NOMO-1 treated with dmso at 0.1 percent for 144 hours (cell line): ENCODE measurements around the gene SPC25.
"Not testable (repeated sequence)": the region's sequence is repeated elsewhere in the genome, so short reads cannot be mapped to it uniquely, and the experiment has no call there.

Experiments used
- DNase-seq: peaks from one replicate; lab custom pipeline; 2025; ENCODE audit not compliant: unreplicated experiment; lab: John Stamatoyannopoulos, UW

The SPC25 gene

GRCh38 chr2:168903888-168904287 lies 13.7 kb upstream of the SPC25 start:
- no peak for DNase-seq

- no peak for DNase-seq
Observed at GRCh38 chr2:168901003-168901402, 10.8 kb upstream of the SPC25 start, which contains the start of gene G6PC2. Gene G6PC2 (plus strand): TSS chr2:168901291. CDS start chr2:168901332, 41 bp downstream.

DNA sequence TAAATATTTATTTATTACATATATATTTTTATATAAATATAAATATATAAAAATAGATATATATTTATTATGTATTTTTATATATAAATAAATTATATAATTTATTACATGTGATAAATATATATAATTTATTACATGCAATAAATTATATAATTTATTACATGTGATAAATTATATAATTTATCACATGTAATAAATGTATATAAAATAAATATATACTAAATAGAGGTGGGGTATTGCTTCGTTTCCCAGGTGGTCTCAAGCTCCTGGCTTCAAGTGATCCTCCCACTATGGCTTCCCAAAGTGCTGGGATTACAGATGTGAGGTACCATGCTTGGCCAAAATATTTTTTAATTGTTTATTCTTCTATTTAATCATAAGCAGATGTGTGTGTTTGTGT lies 7.2 kb upstream of the SPC25 start:
- DNase-seq: no peak

GRCh38 chr2:168896783-168897182 lies 6.6 kb upstream of the SPC25 start:
- DNase-seq: peak; percentile 41

DNA sequence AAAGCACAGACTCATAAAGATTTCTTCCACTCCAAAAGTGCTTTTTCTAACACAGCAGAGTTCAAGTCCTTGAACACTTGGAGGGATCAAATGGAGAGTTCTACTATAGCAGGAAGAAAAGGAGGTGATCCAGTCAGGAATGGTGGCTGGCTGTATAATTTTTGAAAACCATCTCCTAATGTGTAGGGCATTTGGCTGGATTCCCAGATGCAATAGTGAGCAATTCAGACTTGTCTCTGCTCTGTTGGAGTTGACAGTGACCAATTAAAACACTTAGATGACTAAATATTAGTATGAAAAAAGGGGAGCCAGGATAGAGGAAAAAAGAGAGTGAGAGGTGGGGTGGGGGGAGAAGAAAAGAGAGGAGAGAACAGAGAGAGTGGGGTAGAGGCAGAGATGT lies 5.5 kb upstream of the SPC25 start:
- no peak for DNase-seq

- DNase-seq: no peak
Observed at GRCh38 chr2:168894720-168895119, 4.5 kb upstream of the SPC25 start.

DNA sequence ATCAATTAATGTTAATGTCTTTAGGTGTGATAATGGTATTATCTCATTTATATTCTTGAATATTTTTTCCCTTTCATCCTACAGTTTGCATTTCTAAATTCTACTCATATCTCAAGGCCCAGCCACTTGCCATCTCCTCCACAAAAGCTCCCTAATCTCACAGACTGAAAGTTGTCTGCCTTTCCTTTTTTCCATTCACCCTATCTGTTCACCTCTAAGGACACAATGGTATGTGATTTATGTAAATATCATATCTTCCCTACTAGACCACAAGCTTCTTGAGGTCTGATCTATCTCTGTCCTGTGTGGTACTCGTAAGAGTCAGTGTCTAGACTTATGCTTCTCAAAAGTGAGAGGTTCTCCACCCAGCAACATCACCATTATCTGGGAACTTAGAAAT lies 3.9 kb upstream of the SPC25 start:
- no peak for DNase-seq

DNA sequence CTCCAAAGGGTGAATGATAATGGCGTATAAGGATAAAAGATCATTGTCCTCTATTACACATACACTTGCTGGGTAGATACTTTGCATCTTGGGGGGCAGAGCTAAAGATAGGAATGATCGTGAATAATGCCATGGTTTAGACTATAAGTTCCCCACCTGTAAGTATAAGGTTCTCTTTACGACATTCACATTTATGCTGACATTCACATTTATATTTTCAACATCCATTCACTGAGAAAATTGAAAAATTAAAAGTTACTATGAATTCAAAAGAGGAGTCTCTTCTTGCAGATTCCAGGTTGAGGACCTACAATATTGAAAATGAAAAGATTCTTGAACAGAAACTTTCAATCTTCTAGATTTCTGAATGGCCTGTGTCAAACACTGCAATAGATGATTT lies 2.1 kb upstream of the SPC25 start:
- DNase-seq: no peak

- no peak for DNase-seq
Observed at GRCh38 chr2:168889635-168890005, 610 bp downstream of the SPC25 start.

GRCh38 chr2:168884975-168885374 lies 5.3 kb downstream of the SPC25 start:
- DNase-seq: no peak

DNA sequence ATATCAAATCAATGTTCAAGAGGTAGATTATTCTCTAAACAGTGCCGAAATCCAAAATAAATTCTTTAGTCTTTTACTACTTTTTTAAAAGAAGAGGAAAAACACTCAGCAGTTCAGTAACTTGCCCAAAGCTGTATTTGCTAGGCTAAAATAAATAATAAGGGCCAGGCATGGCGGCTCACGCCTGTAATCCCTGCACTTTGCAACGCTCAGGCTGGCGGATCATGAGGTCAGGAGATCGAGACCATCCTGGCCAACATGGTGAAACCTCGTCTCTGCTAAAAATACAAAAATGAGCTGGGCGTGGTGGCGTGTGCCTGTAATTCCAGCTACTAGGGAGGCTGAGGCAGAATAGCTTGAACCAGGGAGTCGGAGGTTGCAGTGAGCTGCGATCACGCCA lies 8.1 kb downstream of the SPC25 start:
- not testable (repeated sequence) for DNase-seq

- DNase-seq: no peak
Observed at GRCh38 chr2:168874368-168875054, 15.7 kb downstream of the SPC25 start.

- DNase-seq: not testable (repeated sequence)
Observed at GRCh38 chr2:168870824-168871223, 19.4 kb downstream of the SPC25 start.

DNA sequence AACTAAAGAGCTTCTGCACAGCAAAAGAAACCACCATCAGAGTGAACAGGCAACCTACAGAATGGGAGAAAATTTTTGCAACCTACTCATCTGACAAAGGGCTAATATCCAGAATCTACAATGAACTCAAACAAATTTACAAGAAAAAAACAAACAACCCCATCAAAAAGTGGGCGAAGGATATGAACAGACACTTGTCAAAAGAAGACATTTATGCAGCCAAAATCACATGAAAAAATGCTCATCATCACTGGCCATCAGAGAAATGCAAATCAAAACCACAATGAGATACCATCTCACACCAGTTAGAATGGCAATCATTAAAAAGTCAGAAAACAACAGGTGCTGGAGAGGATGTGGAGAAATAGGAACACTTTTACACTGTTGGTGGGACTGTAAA lies 19.9 kb downstream of the SPC25 start:
- DNase-seq: not testable (repeated sequence)

DNA sequence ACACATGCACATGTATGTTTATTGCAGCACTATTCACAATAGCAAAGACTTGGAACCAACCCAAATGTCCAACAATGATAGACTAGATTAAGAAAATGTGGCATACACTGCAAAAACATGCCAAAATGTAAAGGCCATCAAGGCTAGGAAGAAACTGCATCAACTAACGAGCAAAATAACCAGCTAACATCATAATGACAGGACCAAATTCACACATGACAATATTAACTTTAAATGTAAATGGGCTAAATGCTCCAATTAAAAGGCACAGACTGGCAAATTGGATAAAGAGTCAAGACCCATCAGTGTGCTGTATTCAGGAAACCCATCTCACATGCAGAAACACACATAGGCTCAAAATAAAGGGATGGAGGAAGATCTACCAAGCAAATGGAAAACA lies 23.1 kb downstream of the SPC25 start:
- DNase-seq: not testable (repeated sequence)

DNA sequence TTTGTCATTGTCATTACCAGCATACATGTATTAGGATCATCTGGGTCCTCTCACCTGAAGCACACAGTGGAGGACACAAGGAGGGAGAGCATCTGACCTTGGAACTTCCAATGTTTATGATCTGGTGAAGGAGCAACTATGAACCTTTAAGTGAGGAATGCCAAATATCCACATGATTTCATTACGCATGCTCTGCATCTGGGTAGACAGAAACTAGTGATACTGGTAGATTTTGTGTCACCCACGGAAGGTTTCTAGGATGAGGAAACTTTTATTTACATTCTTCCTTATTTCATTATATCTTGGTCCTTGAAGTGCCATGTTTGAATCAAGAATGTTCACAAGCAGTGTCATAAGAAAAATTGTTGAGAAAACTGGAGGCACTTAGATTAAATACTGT lies 32.1 kb downstream of the SPC25 start:
- no peak for DNase-seq

DNA sequence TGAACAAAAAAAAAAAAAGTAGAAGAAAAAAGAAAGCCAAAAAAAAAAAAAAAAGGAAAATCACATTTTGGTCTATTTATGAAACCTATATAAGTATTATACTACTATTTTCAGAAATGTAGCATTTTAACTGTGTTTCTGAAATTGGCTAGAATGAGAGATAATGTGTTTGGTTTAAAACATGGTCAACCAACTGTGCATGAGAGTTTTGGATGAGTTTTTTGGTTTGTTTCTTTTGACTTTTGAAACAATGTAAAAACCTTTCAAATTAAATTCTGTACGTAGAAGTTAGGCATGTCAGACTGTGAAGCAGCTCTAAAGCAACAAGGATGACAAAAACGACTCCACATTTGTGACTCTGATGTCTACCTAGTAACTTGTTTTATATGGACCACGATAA lies 34.6 kb downstream of the SPC25 start:
- no peak for DNase-seq

- no peak for DNase-seq
Observed at GRCh38 chr2:168854651-168855050, 35.6 kb downstream of the SPC25 start.

- no peak for DNase-seq
Observed at GRCh38 chr2:168853471-168853870, 36.8 kb downstream of the SPC25 start.

- no peak for DNase-seq
Observed at GRCh38 chr2:168852481-168852880, 37.7 kb downstream of the SPC25 start.

GRCh38 chr2:168851674-168852320 lies 38.4 kb downstream of the SPC25 start:
- DNase-seq: no peak

- no peak for DNase-seq
Observed at GRCh38 chr2:168850846-168851245, 39.4 kb downstream of the SPC25 start.

DNA sequence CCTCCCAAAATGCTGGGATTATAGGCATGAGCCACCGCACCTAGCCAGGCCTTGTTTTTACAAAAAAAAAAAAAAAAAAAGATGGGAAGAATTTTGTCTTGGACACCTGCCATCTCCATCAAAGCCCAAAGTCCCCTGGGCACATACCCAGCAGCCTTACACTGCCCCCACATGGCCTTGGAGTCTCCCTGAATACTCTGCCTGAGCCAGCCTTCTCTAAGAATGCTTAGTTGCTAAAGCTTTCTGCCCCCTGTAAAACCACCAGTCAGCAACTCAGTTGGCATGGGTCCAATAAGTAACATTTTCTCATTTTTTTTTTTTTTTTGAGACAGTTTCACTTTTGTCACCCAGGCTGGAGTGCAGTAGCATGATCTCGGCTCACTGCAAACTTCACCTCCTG lies 40.6 kb downstream of the SPC25 start:
- no peak for DNase-seq
